HL-60/S4 treated with retinoic acid at 250 ng/mL for 4 days and 3 days (cell line): ENCODE data around the gene APBA3.

ENCODE experiments used
- in situ Hi-C: fragments of 300-500 bp; cut with MboI; formaldehyde crosslinking; loops from 2 replicates; pipeline ENCODE4 v1.7.0; 2022; ENCODE audit warnings: low sequenced_read_pairs

Gene APBA3

GRCh38 chr19:3761382-3762129 lies at the start of gene APBA3:
Gene APBA3, minus strand, starts transcription at chr19:3761692. Its CDS starts 1,428 bp downstream, at chr19:3760264.
- in situ Hi-C loops = no loop called here

GRCh38 chr19:3810708-3811355 lies 49.3 kb upstream of the APBA3 start:
- in situ Hi-C loops = no loop called here

- in situ Hi-C loops = no loop called here
These were observed 48.6 kb upstream of the APBA3 start for GRCh38 chr19:3809881-3810707.

GRCh38 chr19:3808420-3809143 lies 47.1 kb upstream of the APBA3 start:
- in situ Hi-C loops = no loop called here

- in situ Hi-C loops = no loop called here
These were observed 46.3 kb upstream of the APBA3 start for GRCh38 chr19:3807574-3808354.

- in situ Hi-C loops = no loop called here
These were observed 45.6 kb upstream of the APBA3 start for GRCh38 chr19:3807131-3807480.

GRCh38 chr19:3805859-3806258 lies 44.4 kb upstream of the APBA3 start:
- in situ Hi-C loops = no loop called here

- in situ Hi-C loops = no loop called here
These were observed 42.9 kb upstream of the APBA3 start for GRCh38 chr19:3804429-3804828.

GRCh38 chr19:3803986-3804385 lies 42.5 kb upstream of the APBA3 start:
- in situ Hi-C loops = no loop called here

GRCh38 chr19:3803114-3803888 lies 41.8 kb upstream of the APBA3 start:
- in situ Hi-C loops = no loop called here

- in situ Hi-C loops = no loop called here
These were observed 40.1 kb upstream of the APBA3 start for GRCh38 chr19:3801412-3802096.

GRCh38 chr19:3800996-3801395 lies 39.5 kb upstream of the APBA3 start:
- in situ Hi-C loops = no loop called here

GRCh38 chr19:3798137-3798536 lies 36.6 kb upstream of the APBA3 start:
- in situ Hi-C loops = no loop called here

- in situ Hi-C loops = no loop called here
These were observed 34.9 kb upstream of the APBA3 start for GRCh38 chr19:3796358-3796757.

GRCh38 chr19:3793799-3794198 lies 32.3 kb upstream of the APBA3 start:
- in situ Hi-C loops = no loop called here

GRCh38 chr19:3792114-3792513 lies 30.6 kb upstream of the APBA3 start:
- in situ Hi-C loops = no loop called here

- in situ Hi-C loops = no loop called here
These were observed 29.4 kb upstream of the APBA3 start for GRCh38 chr19:3790941-3791340.

- in situ Hi-C loops = no loop called here
These were observed 28.8 kb upstream of the APBA3 start for GRCh38 chr19:3790209-3790734.
